Measurements from ENCODE around the gene PRTFDC1.

GRCh38 chr10:24853661-24854060, 98.7 kb downstream of the PRTFDC1 start:
- TF ChIP-seq GATA2 (IDR thresholded peaks at IDR 0.05; ENCODE audit: low read depth, low read length) (no peak), GATA3 (IDR thresholded peaks at IDR 0.05; ENCODE audit: low read depth, low read length) (no peak)

Data from SH-SY5Y (cell line).